ENCODE results near the gene CCDC86.

The CCDC86 gene

DNA sequence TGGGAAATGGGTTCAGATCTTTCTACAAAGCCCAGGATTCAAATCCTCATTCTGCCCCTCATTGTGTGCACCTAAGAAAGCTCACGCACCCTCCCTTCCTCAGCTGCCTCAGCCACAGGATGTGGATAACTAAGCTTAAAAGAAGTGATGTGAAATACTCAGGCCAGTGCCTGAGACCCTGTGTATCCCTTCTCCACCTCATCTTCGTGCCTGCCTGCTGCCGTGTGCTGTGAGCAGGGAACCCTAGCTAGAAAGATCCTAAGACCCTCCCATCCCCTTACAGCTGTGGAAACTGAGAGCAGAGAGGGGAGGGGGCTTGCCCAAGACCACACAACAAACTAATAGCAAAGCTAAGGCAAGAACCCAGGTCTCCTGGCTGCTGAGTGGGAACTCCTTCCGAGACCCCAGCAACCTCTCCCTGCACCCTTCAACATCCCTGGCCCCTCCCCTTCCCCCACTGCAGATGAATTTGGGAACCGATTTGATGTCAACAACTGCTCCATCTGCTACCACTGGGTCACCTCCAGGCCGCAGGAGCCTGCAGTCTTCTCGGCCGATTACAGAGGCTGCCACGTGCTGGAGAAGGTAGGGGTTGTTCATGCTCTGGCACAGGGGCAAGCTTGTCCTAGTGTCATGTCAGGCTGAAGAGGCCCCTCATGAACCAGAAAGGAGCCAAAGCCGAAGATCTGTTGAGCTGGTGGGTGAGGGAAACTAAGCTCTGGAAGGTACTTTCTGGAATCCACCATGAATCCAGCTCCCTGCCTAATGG lies 27.0 kb downstream of the CCDC86 start:
- in situ Hi-C loops (cut with MboI; ENCODE audit: low sequenced_read_pairs), result no loop called here

DNA sequence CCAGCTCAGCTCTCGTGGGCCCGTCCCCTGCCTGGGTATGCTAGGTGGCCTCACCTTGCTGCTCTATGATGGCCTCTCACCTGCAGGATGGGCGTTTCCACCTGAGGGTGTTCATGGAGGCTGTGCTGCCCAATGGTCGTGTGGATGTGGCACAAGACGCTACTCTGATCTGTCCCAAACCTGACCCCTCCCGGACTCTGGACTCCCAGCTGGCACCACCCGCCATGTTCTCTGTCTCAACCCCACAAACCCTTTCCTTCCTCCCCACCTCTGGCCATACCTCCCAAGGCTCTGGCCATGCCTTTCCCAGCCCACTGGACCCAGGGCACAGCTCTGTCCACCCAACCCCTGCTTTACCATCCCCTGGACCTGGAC lies 27.5 kb downstream of the CCDC86 start:
- in situ Hi-C loops (cut with MboI; ENCODE audit: low sequenced_read_pairs), result no loop called here

DNA sequence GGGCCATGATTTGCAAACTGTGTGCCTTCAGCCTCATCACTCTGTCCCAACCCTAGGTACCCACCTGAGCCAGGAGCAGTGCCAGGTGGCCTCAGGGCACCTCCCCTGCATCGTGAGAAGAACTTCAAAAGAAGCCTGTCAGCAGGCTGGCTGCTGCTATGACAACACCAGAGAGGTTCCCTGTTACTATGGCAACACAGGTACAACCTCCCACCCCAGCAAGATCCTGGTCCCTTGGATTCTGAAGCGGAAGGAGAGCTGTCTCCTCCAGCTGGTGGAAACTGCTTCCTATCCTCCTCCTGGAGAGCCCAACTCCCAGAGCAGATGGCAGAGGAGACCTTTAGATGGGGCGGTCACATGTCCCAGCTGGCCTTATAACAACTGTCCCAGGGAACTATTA lies 28.4 kb downstream of the CCDC86 start:
- in situ Hi-C loops (cut with MboI; ENCODE audit: low sequenced_read_pairs), result no loop called here

DNA sequence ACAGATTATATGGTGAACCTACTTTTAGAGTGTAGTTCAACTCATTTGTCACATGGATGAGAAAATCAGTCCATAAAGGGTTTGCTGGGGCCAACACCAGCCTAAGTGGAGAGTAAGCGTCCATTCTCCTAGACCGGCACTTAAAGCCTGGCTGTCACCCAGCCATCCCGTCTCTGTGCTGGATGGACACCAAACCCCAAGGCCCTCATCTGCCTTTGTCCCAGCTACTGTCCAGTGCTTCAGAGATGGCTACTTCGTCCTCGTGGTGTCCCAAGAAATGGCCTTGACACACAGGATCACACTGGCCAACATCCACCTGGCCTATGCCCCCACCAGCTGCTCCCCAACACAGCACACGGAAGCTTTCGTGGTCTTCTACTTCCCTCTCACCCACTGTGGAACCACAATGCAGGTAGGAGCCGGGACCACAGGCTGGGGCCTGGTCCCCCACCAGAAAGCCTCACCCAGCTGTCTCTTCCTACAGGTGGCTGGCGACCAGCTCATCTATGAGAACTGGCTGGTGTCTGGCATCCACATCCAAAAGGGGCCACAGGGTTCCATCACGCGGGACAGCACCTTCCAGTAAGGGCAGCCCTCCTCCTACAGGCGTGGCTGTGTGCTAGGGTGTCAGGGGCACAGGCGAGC lies 28.9 kb downstream of the CCDC86 start:
- in situ Hi-C loops (cut with MboI; ENCODE audit: low sequenced_read_pairs), result no loop called here

DNA sequence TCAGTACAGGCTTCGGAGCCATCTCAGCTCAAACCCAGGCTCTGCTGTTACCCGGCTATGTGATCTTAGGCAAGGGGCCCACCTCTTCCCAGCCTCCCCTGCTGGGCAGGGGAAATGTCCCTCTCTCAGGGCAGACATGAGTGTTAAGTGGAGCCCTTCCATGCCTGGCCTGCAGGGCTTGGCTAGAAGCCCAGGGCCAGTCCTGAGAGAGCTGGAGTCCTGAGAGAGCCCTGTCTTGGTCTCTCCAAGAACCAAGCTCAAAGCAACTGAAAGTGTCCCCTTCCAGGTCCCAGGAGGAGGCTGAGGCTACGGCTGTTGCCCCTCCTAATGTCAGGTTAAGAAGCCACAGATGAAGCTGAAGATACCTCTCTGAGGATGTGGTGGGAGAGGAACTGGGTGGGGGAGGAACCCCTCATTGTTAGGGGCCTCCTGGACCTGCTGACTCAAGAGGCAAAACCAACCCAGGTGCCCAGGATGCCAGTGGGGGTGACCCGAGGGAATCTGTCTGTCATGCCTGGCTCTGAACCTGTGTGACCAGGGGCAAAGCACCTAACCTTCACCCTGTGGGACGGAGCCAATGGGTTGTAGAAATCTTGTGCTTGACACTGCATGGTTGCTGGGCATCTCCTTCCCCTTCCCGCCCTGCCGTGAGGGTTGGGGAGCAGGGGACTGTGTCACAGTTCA lies 29.6 kb downstream of the CCDC86 start:
- in situ Hi-C loops (cut with MboI; ENCODE audit: low sequenced_read_pairs), result no loop called here

DNA sequence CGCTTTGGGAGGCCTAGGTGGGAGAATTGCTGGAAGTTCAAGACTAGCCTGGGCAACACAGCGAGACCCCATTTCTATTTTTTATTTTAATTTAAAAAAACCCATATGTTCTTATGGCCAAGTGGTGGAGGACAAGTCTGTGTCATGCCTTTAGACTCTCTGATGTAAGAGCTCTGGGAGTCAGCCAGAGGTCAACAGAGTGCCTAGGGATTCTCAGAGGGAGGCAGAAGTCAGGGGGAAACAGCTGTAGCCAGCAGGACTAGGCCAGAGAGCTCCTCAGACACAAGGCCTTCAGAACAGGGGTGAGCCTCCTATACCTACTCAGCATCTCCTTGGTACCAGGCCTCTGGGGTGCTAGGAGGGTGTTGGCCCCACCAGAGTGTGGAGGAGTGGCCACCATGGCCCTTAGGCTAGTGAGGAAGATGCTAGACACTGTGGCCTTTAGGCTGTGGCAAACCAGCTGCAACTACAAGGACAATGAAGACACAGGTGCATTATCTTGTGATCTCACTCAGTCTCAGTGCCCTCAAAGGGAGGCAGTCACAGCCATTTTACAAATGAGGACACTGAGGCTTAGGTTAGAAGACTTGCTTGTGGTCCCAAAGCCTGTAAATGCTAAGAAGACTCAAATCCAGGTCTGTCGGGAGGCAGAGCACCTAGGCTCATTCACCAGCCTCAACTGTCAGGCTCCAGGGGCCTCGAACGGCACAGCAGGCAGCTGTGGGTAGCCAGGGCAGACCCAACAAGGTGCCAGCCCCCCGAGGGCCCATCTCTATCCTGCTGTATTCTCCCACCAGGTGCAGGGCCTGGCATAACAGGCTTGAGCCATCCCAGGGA lies 30.4 kb downstream of the CCDC86 start:
- in situ Hi-C loops (cut with MboI; ENCODE audit: low sequenced_read_pairs), result no loop called here

DNA sequence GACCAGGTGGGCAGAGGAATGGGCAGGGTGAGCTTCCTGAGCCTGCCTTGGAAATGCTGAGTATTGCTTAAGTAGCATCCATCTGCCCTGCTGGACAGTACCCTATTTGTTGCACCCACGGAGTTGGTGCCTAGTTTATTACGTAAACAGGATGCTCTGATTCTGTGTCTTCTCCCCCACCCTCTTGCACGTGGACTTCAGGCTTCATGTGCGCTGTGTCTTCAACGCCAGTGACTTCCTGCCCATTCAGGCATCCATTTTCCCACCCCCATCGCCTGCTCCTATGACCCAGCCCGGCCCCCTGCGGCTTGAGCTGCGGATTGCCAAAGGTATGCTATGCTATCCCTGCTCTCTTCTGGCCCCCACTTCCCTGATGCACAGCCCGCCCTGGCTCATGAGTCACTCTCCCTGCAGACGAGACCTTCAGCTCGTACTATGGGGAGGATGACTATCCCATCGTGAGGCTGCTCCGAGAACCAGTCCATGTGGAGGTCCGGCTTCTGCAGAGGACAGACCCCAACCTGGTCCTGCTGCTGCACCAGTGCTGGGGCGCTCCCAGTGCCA lies 31.1 kb downstream of the CCDC86 start:
- in situ Hi-C loops (cut with MboI; ENCODE audit: low sequenced_read_pairs), result no loop called here

DNA sequence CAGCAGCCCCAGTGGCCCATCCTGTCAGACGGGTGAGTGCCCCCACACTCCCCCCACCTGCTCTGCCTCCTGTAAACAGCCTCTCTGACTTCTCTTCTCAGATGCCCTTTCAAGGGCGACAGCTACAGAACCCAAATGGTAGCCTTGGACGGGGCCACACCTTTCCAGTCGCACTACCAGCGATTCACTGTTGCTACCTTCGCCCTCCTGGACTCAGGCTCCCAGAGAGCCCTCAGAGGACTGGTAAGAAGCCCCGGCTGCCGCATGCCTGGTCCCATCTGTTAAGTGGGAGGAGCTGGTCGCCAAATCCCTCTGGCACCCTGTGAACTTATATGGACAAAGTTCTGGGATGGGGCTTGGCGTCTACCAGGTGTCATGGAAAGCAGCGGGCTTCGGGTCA lies 31.6 kb downstream of the CCDC86 start:
- in situ Hi-C loops (cut with MboI; ENCODE audit: low sequenced_read_pairs), result no loop called here

DNA sequence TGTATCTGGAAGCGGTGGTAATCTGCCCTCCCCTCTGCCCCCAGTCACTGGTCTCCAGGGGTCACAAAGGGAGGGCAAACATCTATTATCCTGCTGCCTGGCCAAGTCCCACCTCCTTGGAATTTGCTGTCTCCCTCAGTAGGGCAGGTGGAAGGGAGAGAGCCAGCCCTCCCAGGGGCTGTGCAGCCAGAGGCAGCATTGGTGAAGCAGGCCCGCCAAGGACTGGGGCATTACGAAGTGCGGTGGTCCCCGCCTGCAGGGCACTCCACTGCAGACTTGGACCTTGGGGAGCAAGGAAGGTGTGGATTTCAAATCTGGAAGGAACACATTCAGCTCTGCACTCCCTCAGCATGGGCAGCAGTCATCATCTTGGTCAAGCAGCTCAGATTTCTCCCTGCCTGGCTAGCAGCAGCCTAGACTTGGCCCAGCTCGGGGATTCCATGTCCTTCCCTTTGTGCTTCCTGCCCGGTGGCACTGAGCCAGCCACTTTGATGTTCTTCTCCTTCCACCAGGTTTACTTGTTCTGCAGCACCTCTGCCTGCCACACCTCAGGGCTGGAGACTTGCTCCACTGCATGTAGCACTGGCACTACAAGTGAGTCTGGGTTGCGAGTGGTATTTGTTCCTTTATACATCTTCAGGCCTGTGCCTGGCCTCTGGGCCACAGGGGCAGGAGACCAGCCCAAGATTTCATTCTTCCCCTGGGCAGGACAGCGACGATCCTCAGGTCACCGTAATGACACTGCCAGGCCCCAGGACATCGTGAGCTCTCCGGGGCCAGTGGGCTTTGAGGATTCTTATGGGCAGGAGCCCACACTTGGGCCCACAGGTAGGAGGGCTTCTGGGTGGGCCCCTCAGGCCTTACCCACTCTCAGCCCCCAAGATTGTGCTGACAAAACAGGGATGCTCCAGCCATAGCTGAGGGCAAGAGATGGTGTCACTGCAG lies 32.8 kb downstream of the CCDC86 start:
- in situ Hi-C loops (cut with MboI; ENCODE audit: low sequenced_read_pairs), result no loop called here

DNA sequence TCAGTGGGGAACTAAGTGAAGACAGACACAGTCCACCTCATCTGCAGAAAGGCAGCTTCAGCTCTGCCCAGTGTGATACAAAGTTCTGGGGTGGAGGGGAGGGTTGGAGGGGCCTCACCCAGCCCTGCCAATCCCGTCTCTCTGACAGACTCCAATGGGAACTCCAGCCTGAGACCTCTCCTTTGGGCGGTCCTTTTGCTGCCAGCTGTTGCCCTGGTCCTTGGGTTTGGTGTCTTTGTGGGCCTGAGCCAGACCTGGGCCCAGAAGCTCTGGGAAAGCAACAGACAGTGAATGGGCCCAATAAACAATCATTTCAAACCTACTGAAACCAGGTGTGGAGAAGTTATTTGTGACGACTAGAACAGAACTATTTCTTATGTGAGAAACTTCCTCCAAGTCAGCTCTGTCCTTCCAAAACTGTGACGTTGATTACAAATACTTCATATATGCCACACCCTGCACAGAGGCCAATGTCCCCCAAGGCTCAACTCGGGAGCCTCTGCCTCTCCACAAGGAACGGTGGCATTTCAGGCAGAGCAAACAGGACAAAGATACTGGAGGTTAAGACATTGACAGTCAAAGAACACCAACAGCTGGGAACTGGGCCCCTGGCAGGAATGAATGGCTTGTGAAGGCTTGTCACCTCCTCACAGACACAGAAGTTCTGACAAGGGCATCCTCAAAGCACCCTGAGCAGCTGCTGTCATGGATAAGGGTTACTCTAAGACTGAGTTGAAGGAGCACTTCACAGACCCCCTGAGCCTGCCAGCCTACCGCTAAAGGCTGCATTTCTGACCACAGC lies 33.7 kb downstream of the CCDC86 start:
- in situ Hi-C loops (cut with MboI; ENCODE audit: low sequenced_read_pairs), result no loop called here

DNA sequence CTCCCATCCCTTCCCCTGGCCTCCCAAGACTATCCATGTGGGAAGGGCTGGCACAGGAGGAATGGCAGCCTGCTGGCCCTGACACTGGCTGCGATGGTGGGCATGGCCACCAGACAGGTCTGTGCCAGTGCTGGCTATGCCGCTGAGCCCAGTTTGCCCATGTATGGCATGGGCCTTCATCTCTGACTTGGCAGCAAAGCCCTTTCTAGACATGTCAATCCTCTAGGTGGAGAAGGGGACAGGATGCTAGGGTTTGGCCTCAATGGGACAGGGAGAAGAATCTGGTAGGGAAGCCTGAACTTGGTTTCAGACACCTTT lies 34.2 kb downstream of the CCDC86 start:
- in situ Hi-C loops (cut with MboI; ENCODE audit: low sequenced_read_pairs), result no loop called here

DNA sequence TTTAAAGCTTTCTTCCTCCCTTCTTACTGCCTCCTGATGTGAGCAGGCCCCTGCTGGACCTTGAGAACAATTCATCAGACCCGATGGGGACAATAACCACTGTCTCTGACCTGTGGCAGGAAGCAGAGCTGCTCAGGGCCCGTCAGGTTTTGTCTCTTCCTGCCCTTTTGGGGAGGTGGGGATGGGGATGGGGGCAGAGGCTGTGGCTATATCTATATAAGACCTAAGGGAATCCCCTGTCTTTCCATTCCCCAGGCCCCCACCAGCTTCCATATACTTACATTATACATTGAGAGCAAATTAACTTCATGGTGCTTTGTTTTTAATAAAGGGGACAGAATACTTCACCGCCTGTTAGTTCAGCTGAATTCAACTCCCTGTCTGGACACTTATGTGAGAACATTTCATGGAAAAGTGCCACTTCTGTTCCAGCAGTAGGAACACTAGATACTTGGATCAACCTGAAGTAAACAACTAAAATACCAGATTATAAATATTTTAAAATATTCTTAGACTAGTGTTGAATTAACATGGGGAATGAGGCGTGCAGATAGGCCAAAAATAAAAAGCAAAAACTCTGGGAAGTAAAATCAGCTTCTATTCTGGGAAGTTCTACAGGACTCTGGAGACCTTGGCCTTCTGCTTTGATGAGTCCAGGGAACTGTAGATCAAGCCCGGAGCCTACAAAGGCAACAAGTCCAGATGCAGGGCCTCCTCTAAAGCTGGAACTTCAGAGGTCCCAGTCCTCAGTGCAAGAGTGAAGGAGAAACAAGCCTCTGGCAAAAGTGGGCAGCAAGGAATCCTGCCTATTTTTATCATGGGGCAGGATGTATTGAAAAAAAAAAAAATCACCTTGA lies 36.6 kb downstream of the CCDC86 start:
- in situ Hi-C loops (cut with MboI; ENCODE audit: low sequenced_read_pairs), result no loop called here

DNA sequence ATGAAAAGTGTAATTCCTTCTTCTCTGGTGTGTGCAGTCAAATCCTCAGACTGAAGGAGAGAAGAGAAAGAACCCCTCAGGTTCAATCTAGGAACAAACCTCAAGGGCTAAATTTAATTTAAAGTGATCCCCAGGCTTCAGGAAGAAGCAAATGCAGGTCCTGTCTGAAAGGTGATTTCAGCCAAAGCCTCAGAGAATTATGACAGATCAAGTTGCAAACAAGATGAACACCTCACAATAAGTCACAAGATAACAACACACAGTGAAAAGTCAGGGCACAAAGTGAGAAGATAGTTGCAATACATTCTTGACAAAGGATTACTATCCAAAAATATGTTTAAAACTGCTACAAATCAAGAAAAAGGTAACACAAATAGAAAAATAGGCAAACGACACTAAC lies 37.2 kb downstream of the CCDC86 start:
- in situ Hi-C loops (cut with MboI; ENCODE audit: low sequenced_read_pairs), result no loop called here

DNA sequence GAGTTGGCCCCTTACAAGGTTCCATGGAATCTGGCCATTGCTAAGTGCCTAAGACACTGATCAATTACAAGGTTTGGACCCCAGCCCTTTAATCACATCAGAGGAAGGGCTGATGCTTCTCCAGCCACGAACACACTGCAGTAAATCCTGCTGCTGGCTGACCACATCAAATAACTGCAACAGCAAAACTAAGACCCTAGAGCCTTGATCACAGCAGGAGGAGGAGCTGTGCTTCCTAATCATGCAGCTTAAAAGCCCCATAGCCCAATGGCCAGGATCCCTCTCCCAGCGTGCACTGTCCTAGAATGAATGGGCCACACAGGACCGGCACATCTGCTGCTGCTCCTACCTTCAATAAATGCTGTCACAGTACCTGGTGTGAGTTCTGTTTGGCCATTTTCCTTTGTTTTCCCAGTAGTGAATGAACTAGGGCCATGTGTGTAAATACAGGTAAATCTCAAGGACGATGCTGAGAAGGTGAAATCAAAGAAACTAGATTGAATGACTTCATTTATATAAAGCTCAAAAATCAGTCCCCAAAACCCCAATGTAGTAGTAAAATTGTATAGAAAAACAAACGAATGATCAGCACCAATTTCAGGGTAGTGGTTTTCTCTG lies 38.2 kb downstream of the CCDC86 start:
- in situ Hi-C loops (cut with MboI; ENCODE audit: low sequenced_read_pairs), result no loop called here

DNA sequence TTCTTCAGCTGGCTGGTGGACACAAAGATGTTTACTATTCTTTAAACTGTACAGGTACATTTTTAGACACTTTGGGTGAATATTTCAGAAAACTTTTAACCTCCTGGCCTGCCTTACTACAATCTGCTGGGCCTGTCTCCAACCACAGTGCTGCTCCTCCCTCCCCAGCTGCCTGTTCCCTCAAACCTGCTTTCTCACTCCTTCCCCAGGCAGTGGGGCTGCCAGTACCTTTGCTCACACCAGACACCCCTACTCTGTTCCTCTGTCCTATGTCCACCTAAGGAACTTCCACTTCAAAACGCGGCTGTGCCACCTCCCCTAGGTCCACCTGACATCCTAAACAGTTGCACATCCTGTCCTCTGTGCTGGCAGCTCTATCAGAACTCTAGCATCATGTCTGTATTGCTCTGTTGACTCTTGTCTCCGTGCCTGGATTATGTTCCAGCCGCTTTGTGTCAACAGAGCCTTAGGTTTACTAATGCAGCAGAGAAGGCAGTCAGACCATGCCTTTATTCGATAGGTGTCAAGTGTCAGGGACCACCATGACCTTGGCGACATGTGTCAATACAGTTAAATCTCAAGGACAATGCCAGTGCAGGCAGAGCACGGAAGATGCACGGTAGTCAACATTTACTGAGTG lies 38.9 kb downstream of the CCDC86 start:
- in situ Hi-C loops (cut with MboI; ENCODE audit: low sequenced_read_pairs), result no loop called here

DNA sequence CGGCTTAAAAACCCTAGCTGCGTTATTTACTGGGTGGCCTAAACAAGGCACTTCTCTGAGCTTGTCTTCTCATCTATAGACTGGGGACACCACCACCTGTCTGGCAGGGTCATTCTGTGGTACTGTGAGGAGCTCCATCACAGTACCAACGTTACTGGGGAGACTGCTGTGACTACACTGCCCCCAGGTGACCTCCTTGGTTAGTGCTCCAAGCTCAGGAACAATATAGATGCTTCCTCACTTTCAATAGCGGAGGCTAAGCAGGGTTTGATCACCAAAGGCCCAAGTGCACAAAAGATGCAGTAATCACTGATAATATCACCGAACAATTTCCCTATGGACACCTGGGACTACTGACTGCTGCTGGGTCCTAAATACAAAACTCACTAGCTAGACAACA lies 45.6 kb downstream of the CCDC86 start:
- in situ Hi-C loops (cut with MboI; ENCODE audit: low sequenced_read_pairs), result no loop called here

DNA sequence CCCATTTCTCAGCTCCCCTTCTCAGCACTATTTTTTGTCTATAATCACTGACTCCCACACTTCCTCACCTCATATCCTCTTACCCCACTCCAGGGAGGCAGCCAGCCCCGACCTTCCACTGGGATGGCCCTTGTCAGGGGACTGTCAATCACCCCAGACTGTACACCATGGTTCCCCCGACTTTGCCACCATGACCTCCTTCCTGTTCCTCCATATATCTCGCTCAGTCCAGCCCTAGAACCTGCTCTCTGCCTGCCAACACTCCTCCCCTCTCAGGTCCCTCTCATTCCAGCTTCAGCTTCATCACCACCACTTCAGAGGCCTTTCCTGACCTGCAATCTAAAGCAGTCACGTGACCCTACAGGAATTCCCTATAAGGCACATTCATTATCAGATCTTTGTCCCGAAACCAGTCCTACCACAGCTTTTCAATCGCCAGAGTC lies 48.0 kb downstream of the CCDC86 start:
- in situ Hi-C loops (cut with MboI; ENCODE audit: low sequenced_read_pairs), result no loop called here
